ENCODE results near the gene ARHGEF12.

The ARHGEF12 gene

GRCh38 chr11:120376547-120377182 lies 40.5 kb downstream of the ARHGEF12 start:
- CTCF ChIA-PET = no interaction called here
- Mint-ChIP-seq H3K4me1 (no peaks in the 10 kb centered on the region), H3K27ac (no peak overlapping the region), H3K27me3 (peaks cover 4% of the 10 kb centered on the region), H3K9me3 (no peaks in the 10 kb centered on the region), H3K36me3 (no peaks in the 10 kb centered on the region), H3K4me3 (no peak overlapping the region)
- no peak for DNase-seq

GRCh38 chr11:120378474-120378873 lies 42.3 kb downstream of the ARHGEF12 start:
- Mint-ChIP-seq H3K9me3 (no peaks in the 10 kb centered on the region), H3K27me3 (peaks cover 5% of the 10 kb centered on the region), H3K27ac (no peak overlapping the region), H3K4me3 (no peak overlapping the region), H3K4me1 (no peaks in the 10 kb centered on the region), H3K36me3 (no peaks in the 10 kb centered on the region)
- DNase-seq = no peak
- CTCF ChIA-PET = no interaction called here

- H3K9me3 Mint-ChIP-seq = no peaks in the 10 kb centered on the region
- no peaks in the 10 kb centered on the region for H3K36me3 Mint-ChIP-seq
- no peak overlapping the region for H3K4me3 Mint-ChIP-seq
- H3K4me1 Mint-ChIP-seq = no peaks in the 10 kb centered on the region
- no peak for DNase-seq
- peaks cover 9% of the 10 kb centered on the region for H3K27me3 Mint-ChIP-seq
- CTCF ChIA-PET = no interaction called here
- H3K27ac Mint-ChIP-seq = no peak overlapping the region
Observed at GRCh38 chr11:120381401-120381800, 45.2 kb downstream of the ARHGEF12 start.

- CTCF ChIA-PET = no interaction called here
- no peak overlapping the region for H3K4me3 Mint-ChIP-seq
- H3K27me3 Mint-ChIP-seq = peaks cover 9% of the 10 kb centered on the region
- no peaks in the 10 kb centered on the region for H3K36me3 Mint-ChIP-seq
- no peak overlapping the region for H3K27ac Mint-ChIP-seq
- H3K9me3 Mint-ChIP-seq = no peaks in the 10 kb centered on the region
- H3K4me1 Mint-ChIP-seq = no peaks in the 10 kb centered on the region
- DNase-seq = no peak
Observed at GRCh38 chr11:120383518-120384155, 47.4 kb downstream of the ARHGEF12 start.

- DNase-seq = no peak
- H3K27ac Mint-ChIP-seq = no peak overlapping the region
- H3K9me3 Mint-ChIP-seq = no peaks in the 10 kb centered on the region
- H3K36me3 Mint-ChIP-seq = no peaks in the 10 kb centered on the region
- H3K27me3 Mint-ChIP-seq = peaks cover 9% of the 10 kb centered on the region
- CTCF ChIA-PET = no interaction called here
- no peak overlapping the region for H3K4me3 Mint-ChIP-seq
- no peaks in the 10 kb centered on the region for H3K4me1 Mint-ChIP-seq
Observed at GRCh38 chr11:120384476-120384875, 48.3 kb downstream of the ARHGEF12 start.

GRCh38 chr11:120385110-120385509 lies 48.9 kb downstream of the ARHGEF12 start:
- H3K9me3 Mint-ChIP-seq = no peaks in the 10 kb centered on the region
- H3K27me3 Mint-ChIP-seq = peaks cover 9% of the 10 kb centered on the region
- no peak overlapping the region for H3K4me3 Mint-ChIP-seq
- H3K36me3 Mint-ChIP-seq = no peaks in the 10 kb centered on the region
- CTCF ChIA-PET = no interaction called here
- H3K27ac Mint-ChIP-seq = no peak overlapping the region
- H3K4me1 Mint-ChIP-seq = no peaks in the 10 kb centered on the region
- no peak for DNase-seq

- CTCF ChIA-PET = no interaction called here
Observed at GRCh38 chr11:120385655-120386054, 49.4 kb downstream of the ARHGEF12 start.

GRCh38 chr11:120386318-120386717 lies 50.1 kb downstream of the ARHGEF12 start:
- no peaks in the 10 kb centered on the region for H3K4me1 Mint-ChIP-seq
- CTCF ChIA-PET = no interaction called here
- H3K27ac Mint-ChIP-seq = no peak overlapping the region
- H3K9me3 Mint-ChIP-seq = no peaks in the 10 kb centered on the region
- no peak overlapping the region for H3K4me3 Mint-ChIP-seq
- H3K27me3 Mint-ChIP-seq = peaks cover 9% of the 10 kb centered on the region
- no peaks in the 10 kb centered on the region for H3K36me3 Mint-ChIP-seq
- DNase-seq = no peak

More at GRCh38 chr11:120385655-120386054, 49.4 kb downstream of the ARHGEF12 start:
- H3K36me3 Mint-ChIP-seq = no peaks in the 10 kb centered on the region
- no peak overlapping the region for H3K4me3 Mint-ChIP-seq
- no peaks in the 10 kb centered on the region for H3K9me3 Mint-ChIP-seq
- no peak for DNase-seq
- H3K4me1 Mint-ChIP-seq = no peaks in the 10 kb centered on the region
- no peak overlapping the region for H3K27ac Mint-ChIP-seq
- peaks cover 9% of the 10 kb centered on the region for H3K27me3 Mint-ChIP-seq

- Mint-ChIP-seq H3K4me3 (no peak overlapping the region), H3K9me3 (no peaks in the 10 kb centered on the region), H3K4me1 (no peaks in the 10 kb centered on the region), H3K36me3 (no peaks in the 10 kb centered on the region), H3K27ac (no peak overlapping the region), H3K27me3 (peaks cover 9% of the 10 kb centered on the region)
- no peak for DNase-seq
- CTCF ChIA-PET = no interaction called here
Observed at GRCh38 chr11:120386774-120387371, 50.7 kb downstream of the ARHGEF12 start.

- Mint-ChIP-seq H3K9me3 (no peaks in the 10 kb centered on the region), H3K4me1 (no peaks in the 10 kb centered on the region), H3K27me3 (peaks cover 9% of the 10 kb centered on the region), H3K36me3 (no peaks in the 10 kb centered on the region), H3K27ac (no peak overlapping the region), H3K4me3 (no peak overlapping the region)
- CTCF ChIA-PET = no interaction called here
- DNase-seq = no peak
Observed at GRCh38 chr11:120388261-120388660, 52.0 kb downstream of the ARHGEF12 start.

- Mint-ChIP-seq H3K9me3 (no peaks in the 10 kb centered on the region), H3K4me3 (no peak overlapping the region), H3K4me1 (no peaks in the 10 kb centered on the region), H3K27ac (no peak overlapping the region), H3K36me3 (no peaks in the 10 kb centered on the region), H3K27me3 (peaks cover 3% of the 10 kb centered on the region)
- DNase-seq = no peak
- CTCF ChIA-PET = no interaction called here
Observed at GRCh38 chr11:120389693-120390584, 53.7 kb downstream of the ARHGEF12 start.

GRCh38 chr11:120390585-120390922 lies 54.3 kb downstream of the ARHGEF12 start:
- H3K4me1 Mint-ChIP-seq = no peaks in the 10 kb centered on the region
- no peak overlapping the region for H3K27ac Mint-ChIP-seq
- DNase-seq = no peak
- no peak overlapping the region for H3K4me3 Mint-ChIP-seq
- H3K9me3 Mint-ChIP-seq = no peaks in the 10 kb centered on the region
- H3K36me3 Mint-ChIP-seq = no peaks in the 10 kb centered on the region
- CTCF ChIA-PET = no interaction called here
- no peaks in the 10 kb centered on the region for H3K27me3 Mint-ChIP-seq

GRCh38 chr11:120391292-120391691 lies 55.1 kb downstream of the ARHGEF12 start:
- no peaks in the 10 kb centered on the region for H3K36me3 Mint-ChIP-seq
- no peak overlapping the region for H3K4me3 Mint-ChIP-seq
- CTCF ChIA-PET = no interaction called here
- H3K27me3 Mint-ChIP-seq = no peaks in the 10 kb centered on the region
- H3K27ac Mint-ChIP-seq = no peak overlapping the region
- no peaks in the 10 kb centered on the region for H3K4me1 Mint-ChIP-seq
- H3K9me3 Mint-ChIP-seq = no peaks in the 10 kb centered on the region
- no peak for DNase-seq

- Mint-ChIP-seq H3K4me1 (no peaks in the 10 kb centered on the region), H3K4me3 (no peak overlapping the region), H3K27me3 (no peaks in the 10 kb centered on the region), H3K27ac (no peak overlapping the region), H3K9me3 (no peaks in the 10 kb centered on the region), H3K36me3 (no peaks in the 10 kb centered on the region)
- DNase-seq = no peak
- CTCF ChIA-PET = no interaction called here
Observed at GRCh38 chr11:120391854-120392253, 55.6 kb downstream of the ARHGEF12 start.
